GM18868 (cell line): ENCODE data around the gene ARHGAP10.
"Not testable (repeated sequence)": the region's sequence is repeated elsewhere in the genome, so short reads cannot be mapped to it uniquely, and the experiment has no call there.

Experiments used
- ATAC-seq: cut with Tn5 transposase; IDR thresholded peaks from one replicate; pipeline ENCODE4 v1.9.1; 2021; ENCODE audit warnings: mild to moderate bottlenecking, moderate library complexity; ENCODE audit not compliant: unreplicated experiment

Gene ARHGAP10

DNA sequence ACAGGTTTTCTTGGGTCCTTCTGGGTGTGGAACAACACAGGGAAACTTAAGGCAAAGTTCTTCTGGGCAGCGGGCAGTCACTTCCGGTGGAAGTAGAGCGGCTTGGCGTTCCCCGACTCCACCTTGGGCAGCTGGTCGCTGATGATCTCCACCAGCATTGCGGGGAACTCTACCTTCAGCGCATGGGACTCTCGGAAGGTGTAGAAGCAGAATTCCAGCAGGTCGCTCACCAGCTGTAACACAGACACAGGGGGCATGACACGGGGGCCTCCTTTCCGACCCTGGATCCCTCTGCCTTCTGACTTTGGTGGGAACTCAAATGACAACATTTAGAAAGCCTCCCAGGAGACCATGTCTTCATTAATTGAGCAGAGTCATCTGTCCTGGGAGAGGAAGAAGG lies 349.4 kb downstream of the ARHGAP10 start:
- no peak for ATAC-seq

DNA sequence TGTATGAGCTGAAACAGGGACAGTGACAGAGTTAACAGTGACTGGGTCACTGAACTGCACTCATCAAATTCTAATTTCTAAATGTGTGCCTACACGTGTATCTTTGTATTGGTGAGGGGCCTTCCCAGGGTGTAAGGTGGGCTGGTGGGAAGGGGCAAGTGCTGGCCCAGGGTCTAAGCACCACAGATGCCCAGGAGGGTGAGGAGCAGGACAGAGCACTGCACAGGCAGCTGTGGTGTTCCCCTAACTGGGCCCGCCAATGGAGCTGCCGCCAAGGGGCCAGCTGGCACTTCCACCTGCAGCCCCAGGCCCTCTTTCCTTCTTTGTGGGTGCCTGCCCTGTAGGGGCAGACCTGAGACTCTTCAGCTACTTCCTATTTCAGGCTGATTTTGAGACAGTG lies 349.9 kb downstream of the ARHGAP10 start:
- ATAC-seq = no peak

DNA sequence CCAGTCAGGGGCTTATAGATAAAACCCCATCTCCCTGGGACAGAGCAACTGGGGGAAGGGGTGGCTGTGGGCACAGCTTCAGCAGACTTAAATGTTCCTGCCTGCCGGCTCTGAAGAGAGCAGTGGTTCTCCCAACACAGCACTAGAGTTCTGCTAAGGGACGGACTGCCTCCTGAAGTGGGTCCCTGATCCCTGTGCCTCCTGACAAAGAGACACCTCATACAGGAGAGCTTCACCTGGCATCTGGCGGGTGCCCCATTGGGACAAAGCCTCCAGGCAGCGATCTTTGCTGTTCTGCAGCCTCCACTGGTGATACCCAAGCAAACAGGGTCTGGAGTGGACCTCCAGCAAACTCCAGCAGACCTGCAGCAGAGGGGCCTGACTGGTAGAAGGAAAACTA lies 351.2 kb downstream of the ARHGAP10 start:
- ATAC-seq = not testable (repeated sequence)

DNA sequence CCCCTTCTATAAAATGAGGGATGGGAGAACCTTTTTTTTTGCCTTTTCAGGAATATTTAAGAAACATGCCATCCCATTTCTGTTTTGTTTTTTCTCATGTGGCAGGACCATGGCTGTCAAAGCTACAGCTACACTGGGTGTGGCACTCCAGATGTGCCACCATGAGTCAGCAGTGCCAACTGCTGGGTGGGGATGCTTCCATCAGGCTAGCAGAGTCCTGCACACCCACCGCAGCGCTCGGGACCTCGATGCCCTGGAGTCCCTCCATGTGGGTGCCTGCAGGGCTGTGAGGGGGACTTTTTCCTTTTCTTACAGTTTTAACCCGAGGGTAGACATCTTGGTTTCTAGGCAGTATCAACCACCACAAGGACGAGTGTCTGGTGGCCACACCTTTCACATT lies 357.7 kb downstream of the ARHGAP10 start:
- no peak for ATAC-seq

DNA sequence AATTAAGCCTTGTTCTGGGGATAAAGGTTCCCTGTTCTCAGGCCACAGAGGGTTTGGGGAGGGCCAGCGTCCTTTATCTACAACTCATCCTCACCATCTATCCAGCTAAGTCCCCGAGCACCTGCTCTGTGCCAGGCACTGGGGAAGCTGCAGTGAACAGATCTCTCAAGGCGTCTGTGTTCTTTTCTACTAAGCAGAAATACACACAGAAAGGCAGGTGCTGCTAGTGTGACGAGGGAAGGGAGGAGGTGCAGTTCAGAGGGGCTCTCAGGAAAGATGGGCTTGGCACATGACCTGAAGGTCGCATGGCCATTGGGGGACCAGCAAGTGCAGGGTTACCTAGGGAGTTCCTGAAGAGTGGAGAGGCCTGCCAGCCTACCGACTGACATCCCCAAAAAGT lies 358.1 kb downstream of the ARHGAP10 start:
- no peak for ATAC-seq

DNA sequence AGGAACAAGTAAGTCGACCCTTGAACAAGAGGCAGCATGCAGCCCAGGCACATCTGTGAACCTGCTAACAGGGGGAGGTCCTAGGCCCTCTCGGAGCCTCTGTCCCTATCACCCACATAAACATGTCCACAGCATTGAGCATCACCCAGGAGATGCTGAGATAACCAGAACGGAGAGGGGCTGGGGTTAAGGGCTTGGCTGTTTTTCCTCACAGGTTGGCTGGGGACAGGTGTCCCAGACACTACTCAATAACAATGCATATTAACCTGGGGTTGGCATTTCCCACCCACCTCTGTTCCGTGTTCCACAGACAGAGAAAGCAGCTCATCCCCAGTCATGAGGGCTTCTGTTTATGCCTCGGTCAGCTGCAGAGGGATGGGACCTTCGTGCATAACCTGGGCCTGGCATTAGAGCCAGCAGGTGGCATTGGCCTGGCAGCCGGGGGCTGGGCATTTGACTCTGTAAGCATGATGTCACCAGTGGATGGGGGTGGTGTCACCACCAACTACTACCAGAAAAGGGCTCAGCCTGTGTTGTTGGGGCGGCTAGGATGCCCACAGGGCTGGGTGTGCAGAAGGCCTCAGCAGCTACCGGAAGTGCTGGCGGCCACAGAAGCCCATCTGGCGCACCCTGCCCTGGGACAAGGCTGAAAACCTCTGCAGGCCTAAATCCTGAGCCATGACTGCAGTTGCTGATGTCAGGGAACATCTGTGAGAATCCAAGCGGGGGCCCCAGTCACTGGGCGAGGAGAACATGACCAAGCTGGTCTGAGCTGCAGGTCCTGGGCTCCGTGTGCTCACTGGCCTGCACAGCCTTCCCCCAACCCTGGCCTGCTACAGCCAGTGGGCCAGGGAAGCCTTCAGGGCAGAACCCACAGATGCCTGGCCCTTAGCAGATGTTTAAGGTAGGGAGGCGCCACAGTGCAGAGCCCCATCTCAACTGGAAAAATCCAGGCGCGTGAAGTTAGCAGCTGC lies 358.9 kb downstream of the ARHGAP10 start:
- ATAC-seq = no peak

DNA sequence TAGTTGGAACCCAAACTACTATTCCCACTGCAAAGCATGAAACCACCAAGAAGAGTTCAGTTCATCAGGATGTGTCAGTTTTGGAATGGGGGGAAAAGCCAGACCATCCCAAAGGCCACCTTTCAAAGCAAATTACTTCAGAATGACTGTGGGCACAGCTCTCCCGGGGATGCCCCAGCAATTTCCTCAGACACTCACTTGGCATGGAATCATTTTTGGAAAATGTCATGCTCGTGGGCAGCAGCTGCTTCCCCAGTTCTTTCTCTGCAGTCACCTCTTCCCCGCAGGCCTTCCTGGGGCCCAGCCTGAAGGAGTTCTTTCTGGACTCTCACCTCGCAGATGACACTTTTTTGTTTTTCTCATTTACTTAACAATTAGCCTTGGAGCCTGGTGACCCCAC lies 360.0 kb downstream of the ARHGAP10 start:
- ATAC-seq = no peak

DNA sequence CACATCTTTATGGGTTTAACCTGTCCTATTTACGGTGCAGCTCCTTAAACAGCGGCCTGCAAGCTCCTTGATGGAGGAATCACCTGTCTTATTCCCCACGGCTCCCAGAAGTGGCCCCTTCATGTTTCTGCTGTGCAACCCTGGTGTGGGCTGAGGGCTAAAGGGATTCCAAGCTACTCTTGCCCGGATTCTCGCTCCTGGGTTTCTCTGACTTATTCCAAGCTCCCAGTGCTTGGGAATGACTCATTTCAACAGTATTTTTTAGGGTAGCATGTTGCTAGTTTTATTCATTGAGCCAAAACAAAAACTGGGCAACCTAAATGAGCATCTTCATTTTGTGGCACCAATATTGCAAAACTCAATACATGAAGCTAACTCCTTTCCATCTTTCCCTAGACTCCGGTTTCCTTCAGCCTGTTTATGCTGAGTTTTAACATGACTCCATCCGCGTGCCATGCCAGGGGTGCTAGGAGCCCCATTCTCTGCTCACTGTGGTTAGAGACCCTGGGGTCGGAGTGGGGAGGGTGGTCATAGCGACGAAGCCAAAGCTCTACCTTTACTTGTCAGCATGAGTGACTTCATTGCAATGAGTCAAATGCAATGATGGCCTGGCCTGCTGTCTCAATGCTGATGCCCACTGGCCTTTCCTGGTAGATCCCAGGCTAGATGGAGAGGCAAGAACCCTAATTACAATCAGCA lies 360.6 kb downstream of the ARHGAP10 start:
- no peak for ATAC-seq

DNA sequence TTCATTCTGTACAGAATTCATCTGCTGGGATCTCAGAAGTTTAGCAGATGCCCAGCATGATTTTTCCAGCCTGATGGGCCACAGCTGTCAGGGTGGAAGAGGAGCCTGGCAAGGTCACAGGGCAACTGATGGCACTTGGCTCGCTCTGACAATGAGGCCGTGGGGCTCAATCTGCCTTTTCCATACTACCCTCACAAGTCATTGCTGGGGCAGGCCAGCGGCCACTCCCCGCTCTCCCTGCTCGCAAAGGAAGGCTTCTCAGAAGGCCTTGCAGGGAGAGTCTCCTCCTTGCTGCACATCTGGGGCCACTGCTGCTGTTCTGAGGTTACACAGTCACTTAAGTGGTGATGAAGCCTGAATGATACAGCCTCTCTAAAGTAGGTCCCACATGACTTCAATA lies 361.2 kb downstream of the ARHGAP10 start:
- no peak for ATAC-seq

DNA sequence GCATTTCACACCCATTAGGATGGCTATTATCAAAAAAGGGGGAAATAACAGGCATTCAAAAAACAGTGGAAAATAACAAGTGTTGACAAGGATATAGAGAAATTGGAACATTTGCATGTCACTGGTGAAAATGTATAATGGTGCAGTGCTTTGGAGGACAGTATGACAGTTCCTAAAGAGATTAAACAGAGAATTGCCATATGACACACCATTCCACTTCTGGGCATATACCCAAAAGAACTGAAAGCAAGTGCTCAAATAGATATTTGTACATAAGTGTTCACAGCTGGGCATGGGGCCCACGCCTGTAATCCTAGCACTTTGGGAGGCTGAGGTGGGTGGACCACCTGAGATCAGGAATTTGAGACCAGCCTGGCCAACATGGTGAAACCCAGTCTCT lies 362.3 kb downstream of the ARHGAP10 start:
- ATAC-seq = no peak

DNA sequence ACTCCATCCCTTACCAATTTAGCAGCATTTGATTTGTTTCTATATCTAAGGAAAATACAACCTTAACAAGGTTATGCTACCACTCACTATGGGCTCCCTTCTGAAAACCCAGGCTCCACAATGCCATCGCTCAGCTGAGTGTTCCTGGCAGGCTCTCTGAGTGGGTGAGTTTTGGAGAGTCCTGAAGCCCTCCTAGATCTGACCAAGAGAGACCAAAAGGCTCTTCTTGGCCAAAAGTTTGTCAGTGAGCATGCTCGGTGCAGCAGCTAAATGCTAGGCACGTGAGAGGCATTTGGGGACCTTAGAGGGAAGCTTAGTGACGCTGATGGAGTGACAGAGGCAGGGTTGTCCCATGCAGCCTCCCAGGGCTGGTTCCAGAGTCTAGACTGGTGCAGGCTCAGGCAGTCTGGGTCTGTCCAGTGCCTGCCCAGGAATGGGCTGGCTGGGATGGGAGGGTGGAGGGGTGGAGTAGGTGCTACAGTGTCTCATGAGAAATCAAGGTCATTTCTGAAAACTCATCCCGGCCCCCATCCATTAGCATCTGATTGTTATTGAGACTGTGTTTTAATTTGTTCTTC lies 363.5 kb downstream of the ARHGAP10 start:
- ATAC-seq = no peak

DNA sequence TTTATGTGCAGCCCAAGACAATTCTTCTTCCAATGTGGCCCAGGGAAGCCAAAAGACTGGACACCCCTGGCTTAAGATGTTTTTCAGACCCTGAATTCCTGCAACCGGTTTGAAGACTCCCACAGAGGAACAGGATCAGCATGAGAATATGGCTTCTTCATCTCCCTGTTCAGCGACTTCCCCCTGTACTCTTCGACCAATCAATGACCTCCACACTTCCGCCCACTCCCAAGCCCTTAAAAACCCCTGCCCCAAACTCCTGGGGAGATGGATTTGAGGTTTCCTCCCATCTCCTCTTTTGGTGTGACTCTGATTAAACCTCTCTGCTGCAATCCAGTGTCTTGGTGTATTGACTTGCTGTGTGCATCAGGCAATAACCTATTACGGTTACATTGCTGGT lies 365.9 kb downstream of the ARHGAP10 start:
- no peak for ATAC-seq

DNA sequence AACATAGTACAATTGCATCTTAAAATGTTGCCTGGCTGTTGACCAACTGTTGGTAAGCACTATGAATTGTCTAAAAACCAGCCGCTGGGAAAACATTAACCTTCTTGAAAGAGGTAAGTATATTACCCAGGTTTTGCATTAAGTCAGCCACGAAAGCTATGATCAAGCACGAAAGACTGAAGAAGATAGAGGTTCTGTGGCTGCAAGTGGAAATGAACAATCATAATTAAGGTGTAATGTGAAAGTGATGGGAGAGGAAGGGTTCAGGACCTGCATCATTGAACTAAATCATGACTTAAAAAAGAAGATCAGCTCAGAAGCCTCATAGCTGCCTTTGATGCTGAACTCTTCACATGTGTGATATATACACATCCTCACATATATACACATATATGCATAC lies 369.3 kb downstream of the ARHGAP10 start:
- no peak for ATAC-seq

DNA sequence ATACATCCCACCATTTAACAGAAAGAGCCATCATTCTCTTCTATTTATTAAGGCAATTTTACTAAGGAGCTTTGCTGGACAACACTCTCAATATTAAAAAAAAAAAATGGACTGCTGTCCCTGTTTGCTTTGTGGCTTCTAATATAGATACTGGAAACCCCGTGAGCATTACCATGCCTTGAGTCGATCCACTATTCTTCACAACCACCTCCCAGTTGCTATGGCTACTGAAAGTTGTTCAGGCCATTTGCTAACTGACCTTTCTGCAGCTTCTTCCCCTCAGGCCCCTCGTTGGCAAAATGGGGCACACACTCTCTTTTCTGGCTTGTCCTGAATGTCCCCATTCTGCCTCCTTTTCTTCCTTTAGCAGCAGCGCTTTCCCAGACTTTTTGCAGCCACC lies 369.9 kb downstream of the ARHGAP10 start:
- no peak for ATAC-seq

DNA sequence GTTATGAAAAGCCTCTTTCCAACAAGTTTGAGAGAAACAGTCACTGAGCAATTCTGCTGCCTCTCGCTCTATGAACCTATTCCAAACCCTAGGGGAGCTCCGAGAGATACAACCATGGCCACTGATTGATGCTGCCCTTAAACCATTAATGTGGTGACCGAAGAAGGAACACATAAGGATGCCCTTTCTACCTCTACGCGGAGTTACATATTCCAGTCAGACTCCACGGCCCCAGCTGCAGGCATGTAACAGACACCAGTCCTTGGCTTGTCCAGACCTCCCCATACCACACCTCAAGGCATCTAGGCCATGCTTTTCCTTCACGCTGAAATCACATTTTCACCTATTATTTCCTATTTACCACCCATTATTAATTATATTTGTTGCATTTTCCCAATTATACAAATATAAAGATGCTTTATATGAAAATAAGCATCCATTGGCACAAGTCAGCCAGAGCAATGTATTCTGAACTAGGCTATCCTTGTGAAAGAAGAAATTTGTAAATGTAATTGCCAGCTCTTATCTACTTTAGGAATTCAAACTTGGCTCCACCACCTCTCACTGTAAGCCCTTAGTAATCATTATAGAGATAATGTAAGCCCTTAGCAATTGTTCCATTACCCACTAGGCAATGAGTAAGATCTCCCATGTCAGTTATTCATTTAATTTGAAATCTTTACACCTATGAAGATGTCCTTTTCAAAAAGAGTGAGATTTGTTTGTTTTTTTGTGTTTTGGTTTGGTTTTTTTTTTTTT lies 371.9 kb downstream of the ARHGAP10 start:
- ATAC-seq = no peak

DNA sequence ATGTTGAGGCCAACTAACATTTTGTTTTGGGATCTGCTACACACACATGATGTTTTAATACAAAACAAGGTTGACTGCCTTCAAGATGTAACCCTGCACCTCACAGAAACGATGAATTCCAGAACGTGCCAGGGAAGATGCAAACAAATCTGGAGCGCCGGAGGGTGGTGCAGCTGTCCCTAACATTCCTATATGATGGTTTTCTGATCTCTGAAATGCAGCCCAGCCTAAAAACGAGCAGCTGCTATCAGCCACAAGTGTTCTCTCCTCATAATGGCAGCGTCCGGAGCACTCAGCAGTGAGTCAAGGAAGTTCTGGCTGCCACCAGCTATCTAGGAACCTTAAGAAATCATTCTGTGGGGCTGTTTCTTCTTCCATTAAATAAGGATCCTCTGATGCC lies 376.9 kb downstream of the ARHGAP10 start:
- ATAC-seq = no peak

DNA sequence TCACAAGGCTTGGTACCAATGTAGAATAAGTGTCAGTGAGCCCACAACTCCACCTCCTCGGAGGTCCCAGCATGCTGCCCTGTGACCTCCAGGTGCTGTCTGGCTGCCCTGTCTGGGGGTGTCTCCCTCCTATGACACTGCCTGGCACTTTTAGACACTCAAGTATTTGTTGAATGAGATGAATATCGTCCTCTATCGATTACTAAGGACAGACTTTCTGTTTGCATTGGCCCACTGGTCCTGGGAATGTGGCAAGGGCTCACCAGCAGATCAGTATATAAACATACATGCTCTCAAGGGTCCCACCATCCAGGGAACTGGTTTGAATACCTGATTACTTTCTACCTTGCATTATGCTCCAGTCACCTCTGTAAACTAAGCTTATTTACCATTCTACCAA lies 377.3 kb downstream of the ARHGAP10 start:
- no peak for ATAC-seq

DNA sequence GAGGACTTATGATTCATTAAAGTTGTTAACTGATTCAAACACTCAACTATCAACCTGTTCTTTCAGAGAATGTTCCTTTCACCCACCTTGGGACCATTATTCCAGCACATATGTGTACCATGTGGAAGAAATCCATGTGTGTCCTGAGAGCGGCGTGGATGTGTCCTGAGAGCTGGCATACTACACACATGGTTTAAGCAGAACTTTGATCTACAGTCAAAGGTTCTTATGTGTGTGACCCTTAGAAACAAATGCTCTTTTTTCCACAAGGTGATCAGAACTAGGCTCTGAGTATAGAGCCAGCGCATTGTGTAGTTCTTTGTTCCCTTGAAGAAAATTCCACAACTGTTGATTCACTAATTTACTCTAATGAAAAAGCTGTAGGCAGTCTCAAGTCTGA lies 378.3 kb downstream of the ARHGAP10 start:
- no peak for ATAC-seq

DNA sequence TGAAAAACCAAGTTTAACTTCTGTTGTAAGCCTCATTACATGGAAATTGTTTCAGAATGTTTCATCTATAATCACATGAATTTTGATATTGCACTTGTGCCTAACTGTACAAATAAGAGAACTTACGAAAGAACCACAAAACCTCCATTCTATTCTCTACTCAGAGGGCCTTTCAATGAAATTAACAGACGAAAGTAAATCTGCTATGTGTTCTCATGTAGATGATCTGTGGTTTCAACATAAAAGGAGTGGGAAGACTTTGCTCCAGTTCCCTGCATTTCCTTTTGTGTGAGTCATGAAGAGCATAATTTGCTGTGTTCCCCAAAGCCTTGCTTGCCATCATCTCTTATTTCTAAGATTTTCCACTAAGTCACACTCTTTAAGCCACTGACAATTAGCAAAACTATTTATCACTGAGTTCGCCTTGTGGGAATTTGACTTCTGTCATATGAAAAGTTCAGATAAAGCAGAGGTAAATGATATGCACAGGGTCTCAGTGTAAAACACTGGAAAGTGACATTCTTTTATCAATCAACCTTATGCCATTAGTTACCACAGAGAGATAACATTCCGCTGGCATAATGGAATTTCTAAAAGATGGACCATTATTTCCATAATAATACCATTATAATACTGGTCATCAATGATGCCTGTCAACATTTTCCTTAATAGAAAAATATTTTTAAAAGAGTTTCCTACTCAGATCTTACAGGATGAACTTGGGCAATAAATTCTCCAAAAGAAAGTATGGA lies 380.5 kb downstream of the ARHGAP10 start:
- no peak for ATAC-seq

DNA sequence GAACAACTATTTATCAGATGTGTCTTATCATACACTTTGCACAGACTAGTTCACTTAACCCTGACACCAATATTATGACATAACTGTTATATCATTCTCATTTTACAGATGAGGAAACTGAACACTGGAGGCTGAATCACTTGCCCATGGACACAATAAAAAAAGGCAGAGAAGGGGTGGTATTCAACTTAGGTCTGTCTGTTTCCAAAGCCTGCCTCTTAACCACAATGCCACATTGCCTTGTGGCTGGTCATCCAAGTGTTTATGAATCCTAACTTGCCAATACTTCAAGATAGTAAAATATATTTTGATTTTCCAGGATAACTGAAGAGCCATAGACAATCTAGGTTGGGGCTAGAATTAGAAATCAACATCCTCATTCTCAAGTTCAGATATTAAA lies 382.5 kb downstream of the ARHGAP10 start:
- ATAC-seq = no peak
